ENCODE data around the gene PDE6C. TPM values are rescaled to one million over a fixed set of nuclear protein-coding genes. Genes with fewer than 3 reads are reported as not detected.

The PDE6C gene
- total and polyA plus RNA-seq, 2 donors (not counting 1 experiment from before 2014, with no cell fraction given), result not detected

DNA sequence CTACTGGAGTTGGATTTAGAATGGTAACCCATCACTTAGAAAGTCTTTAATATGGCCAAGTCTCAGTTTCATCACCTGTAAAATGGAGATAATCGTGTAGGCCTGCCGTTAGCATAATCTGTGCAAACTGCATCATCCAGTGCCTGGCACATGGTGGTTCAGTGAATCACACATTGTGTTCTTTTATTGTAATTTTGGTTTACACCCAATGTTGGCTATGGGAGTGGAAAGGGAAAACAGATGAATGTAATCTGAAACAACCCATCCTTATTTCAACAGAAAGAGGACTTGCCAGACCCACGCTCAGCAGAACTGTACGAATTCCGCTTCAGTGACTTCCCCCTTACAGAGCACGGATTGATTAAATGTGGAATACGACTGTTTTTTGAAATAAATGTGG lies 27.5 kb downstream of the PDE6C start:
- POLR2A ChIA-PET, result no interaction called here
- no peak overlapping the region for H3K27ac ChIP-seq (ENCODE audit: low read length in 2 of 2)
- no peaks in the 10 kb centered on the region for H3K9me3 ChIP-seq (ENCODE audit: control extremely low read depth in 1 of 3, control insufficient read depth in 2 of 3, insufficient read depth in 1 of 3, low read length in 2 of 3)
- no peak overlapping the region for H3K27ac Mint-ChIP-seq
- H4K20me1 ChIP-seq (ENCODE audit: control insufficient read depth, insufficient read depth, low read length, poor library complexity, severe bottlenecking), result no peaks in the 10 kb centered on the region
- H3K4me3 Mint-ChIP-seq, result no peak overlapping the region
- no peaks in the 10 kb centered on the region for H3K9me3 Mint-ChIP-seq (ENCODE audit: insufficient read depth)
- 58% methylated on average over 2 of the region's 7 CpGs for WGBS (ENCODE audit: insufficient coverage)
- no peaks in the 10 kb centered on the region for H3K79me2 ChIP-seq (ENCODE audit: control insufficient read depth, insufficient read depth, low read length)
- H3K4me3 ChIP-seq (ENCODE audit: control extremely low read depth in 1 of 5, extremely low read depth in 1 of 5, insufficient read depth in 1 of 5, low read depth in 2 of 5, low read length in 4 of 5), result no peak overlapping the region
- ATAC-seq (ENCODE audit: low read depth) (no peak), DNase-seq (no peak)
- intact Hi-C loops (cut with micrococcal nuclease), result no loop called here
- peaks cover 0 to 4% (median 0%) of the 10 kb centered on the region in 4 experiments for H3K27me3 ChIP-seq (replicated peaks in 1 of 4; ENCODE audit: control extremely low read depth in 1 of 4, control insufficient read depth in 3 of 4, insufficient read depth in 4 of 4, low read length in 3 of 4)
- CTCF ChIA-PET, result no interaction called here
- no peaks in the 10 kb centered on the region for H3K4me1 Mint-ChIP-seq
- H3K4me1 ChIP-seq (ENCODE audit: control insufficient read depth in 2 of 2, insufficient read depth in 2 of 2, low read length in 2 of 2), result no peaks in the 10 kb centered on the region
- H3K27me3 Mint-ChIP-seq, result peaks cover 11% of the 10 kb centered on the region
- no peak overlapping the region for H3K4me2 ChIP-seq (replicated peaks; ENCODE audit: low read depth, low read length, poor library complexity, severe bottlenecking)
- no peaks in the 10 kb centered on the region for H3K36me3 ChIP-seq (replicated peaks in 1 of 2; ENCODE audit: control extremely low read depth in 1 of 2, control insufficient read depth in 1 of 2, extremely low read depth in 1 of 2, insufficient read depth in 2 of 2, low read length in 1 of 2)
- TF ChIP-seq, protein P1, sequence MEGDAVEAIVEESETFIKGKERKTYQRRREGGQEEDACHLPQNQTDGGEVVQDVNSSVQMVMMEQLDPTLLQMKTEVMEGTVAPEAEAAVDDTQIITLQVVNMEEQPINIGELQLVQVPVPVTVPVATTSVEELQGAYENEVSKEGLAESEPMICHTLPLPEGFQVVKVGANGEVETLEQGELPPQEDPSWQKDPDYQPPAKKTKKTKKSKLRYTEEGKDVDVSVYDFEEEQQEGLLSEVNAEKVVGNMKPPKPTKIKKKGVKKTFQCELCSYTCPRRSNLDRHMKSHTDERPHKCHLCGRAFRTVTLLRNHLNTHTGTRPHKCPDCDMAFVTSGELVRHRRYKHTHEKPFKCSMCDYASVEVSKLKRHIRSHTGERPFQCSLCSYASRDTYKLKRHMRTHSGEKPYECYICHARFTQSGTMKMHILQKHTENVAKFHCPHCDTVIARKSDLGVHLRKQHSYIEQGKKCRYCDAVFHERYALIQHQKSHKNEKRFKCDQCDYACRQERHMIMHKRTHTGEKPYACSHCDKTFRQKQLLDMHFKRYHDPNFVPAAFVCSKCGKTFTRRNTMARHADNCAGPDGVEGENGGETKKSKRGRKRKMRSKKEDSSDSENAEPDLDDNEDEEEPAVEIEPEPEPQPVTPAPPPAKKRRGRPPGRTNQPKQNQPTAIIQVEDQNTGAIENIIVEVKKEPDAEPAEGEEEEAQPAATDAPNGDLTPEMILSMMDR (IDR thresholded peaks at IDR 0.05), result no peak
- TF ChIP-seq EZH2 (IDR thresholded peaks at IDR 0.05; ENCODE audit: borderline replicate concordance, insufficient read depth, low read depth, low read length, poor library complexity, severe bottlenecking), result no peak
- no peak overlapping the region for H3K9ac ChIP-seq (ENCODE audit: low read length)
- H2AFZ ChIP-seq (ENCODE audit: insufficient read depth, low read depth, low read length, poor library complexity, severe bottlenecking), result no peak overlapping the region

DNA sequence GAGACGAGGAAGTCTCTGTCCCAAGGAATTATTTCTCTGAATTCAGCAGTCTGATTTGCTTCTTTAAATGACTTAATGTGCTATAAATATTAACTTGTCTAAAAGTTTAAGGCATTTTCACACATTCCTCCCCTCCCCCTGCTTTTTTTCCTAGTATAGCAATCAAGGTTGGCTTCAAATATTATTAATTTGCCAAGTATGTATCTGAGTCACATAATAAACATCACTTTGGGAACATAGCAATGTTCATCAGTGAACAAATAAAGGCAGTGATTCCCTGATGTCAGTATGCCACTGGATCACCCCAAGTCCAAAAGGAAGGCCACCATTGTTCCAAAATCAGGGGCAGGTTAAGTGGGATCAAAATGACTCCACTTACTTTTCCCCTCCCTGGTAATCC lies 40.5 kb downstream of the PDE6C start:
- TF ChIP-seq, protein P1 (IDR thresholded peaks at IDR 0.05), result no peak
- no peak for TF ChIP-seq EZH2 (IDR thresholded peaks at IDR 0.05; ENCODE audit: borderline replicate concordance, insufficient read depth, low read depth, low read length, poor library complexity, severe bottlenecking)
- DNase-seq, result no peak
- no peaks in the 10 kb centered on the region for H3K4me1 ChIP-seq (ENCODE audit: control insufficient read depth in 2 of 2, insufficient read depth in 2 of 2, low read length in 2 of 2)
- Mint-ChIP-seq H3K27me3 (no peaks in the 10 kb centered on the region), H3K4me3 (no peak overlapping the region), H3K27ac (no peak overlapping the region), H3K9me3 (ENCODE audit: insufficient read depth) (peaks cover 2% of the 10 kb centered on the region), H3K4me1 (no peaks in the 10 kb centered on the region)
- H2AFZ ChIP-seq (ENCODE audit: insufficient read depth, low read depth, low read length, poor library complexity, severe bottlenecking), result no peak overlapping the region
- no peak overlapping the region for H3K9ac ChIP-seq (ENCODE audit: low read length)
- no peaks in the 10 kb centered on the region for H3K27me3 ChIP-seq (replicated peaks in 1 of 4; ENCODE audit: control extremely low read depth in 1 of 4, control insufficient read depth in 3 of 4, insufficient read depth in 4 of 4, low read length in 3 of 4)
- no peaks in the 10 kb centered on the region for H4K20me1 ChIP-seq (ENCODE audit: control insufficient read depth, insufficient read depth, low read length, poor library complexity, severe bottlenecking)
- intact Hi-C loops (cut with micrococcal nuclease), result no loop called here
- no peak overlapping the region for H3K27ac ChIP-seq (ENCODE audit: low read length in 2 of 2)
- CTCF ChIA-PET, result no interaction called here
- WGBS (ENCODE audit: insufficient coverage), result no CpG with 5 or more reads among the region's 1 CpG
- peaks cover 0 to 2% (median 0%) of the 10 kb centered on the region in 3 donors for H3K9me3 ChIP-seq (ENCODE audit: control extremely low read depth in 1 of 3, control insufficient read depth in 2 of 3, insufficient read depth in 1 of 3, low read length in 2 of 3)
- POLR2A ChIA-PET, result no interaction called here
- no peak for ATAC-seq (ENCODE audit: low read depth)
- H3K36me3 ChIP-seq (replicated peaks in 1 of 2; ENCODE audit: control extremely low read depth in 1 of 2, control insufficient read depth in 1 of 2, extremely low read depth in 1 of 2, insufficient read depth in 2 of 2, low read length in 1 of 2), result no peaks in the 10 kb centered on the region
- no peaks in the 10 kb centered on the region for H3K79me2 ChIP-seq (ENCODE audit: control insufficient read depth, insufficient read depth, low read length)
- no peak overlapping the region for H3K4me3 ChIP-seq (ENCODE audit: control extremely low read depth in 1 of 5, extremely low read depth in 1 of 5, insufficient read depth in 1 of 5, low read depth in 2 of 5, low read length in 4 of 5)
- H3K4me2 ChIP-seq (replicated peaks; ENCODE audit: low read depth, low read length, poor library complexity, severe bottlenecking), result no peak overlapping the region

Measured in B cell (primary cell).